GM06990 (cell line): Measurements from ENCODE around the gene SDK1.

Source experiments
- DNase-seq: peaks from one replicate; pipeline ENCODE4 v3.0.0-alpha.2; 2011; ENCODE audit not compliant: insufficient read length; ENCODE audit errors: extremely low read depth
- H3K27me3 ChIP-seq: replicated peaks from 2 replicates; pipeline ENCODE4 v1.6.0; 2011; ENCODE audit warnings: low read length; ENCODE audit not compliant: control insufficient read depth, insufficient read depth
- H3K36me3 ChIP-seq: 2 replicates; pipeline ENCODE4 v1.5.1; 2011; ENCODE audit warnings: low read length; ENCODE audit not compliant: control insufficient read depth, insufficient read depth
- H3K4me3 ChIP-seq: replicated peaks from 2 replicates; pipeline ENCODE4 v1.5.1; 2011; ENCODE audit warnings: low read depth, mild to moderate bottlenecking, control low read depth, low read length
- TF ChIP-seq, protein P1 (sequence below): IDR thresholded peaks from 2 replicates; pipeline ENCODE4 v1.5.1; 2011; ENCODE audit warnings: low read length, control low read depth, mild to moderate bottlenecking, inconsistent platforms; ENCODE audit not compliant: insufficient read depth, poor library complexity, severe bottlenecking

The SDK1 gene

DNA sequence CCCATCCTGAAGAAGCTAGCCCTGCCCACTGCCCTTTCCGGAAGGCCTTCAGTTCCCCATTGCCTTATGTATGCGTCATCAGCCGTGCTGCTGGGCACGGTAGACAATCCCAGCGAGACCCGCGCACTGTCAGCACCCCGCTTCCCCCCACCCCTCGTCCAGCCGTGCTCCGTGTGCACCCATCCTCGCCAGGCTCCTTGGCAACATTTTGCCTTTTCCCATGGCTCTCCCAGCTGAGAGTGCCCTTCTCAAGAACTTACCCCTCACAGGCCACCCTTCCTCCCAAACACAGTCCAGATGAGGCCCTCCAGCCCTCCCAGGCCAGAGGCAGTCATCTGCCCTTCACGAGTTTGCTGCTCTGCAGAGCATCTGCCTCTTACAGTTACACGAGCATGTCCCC, 747.3 kb downstream of the SDK1 start:
- no peak for DNase-seq
- TF ChIP-seq, protein P1, sequence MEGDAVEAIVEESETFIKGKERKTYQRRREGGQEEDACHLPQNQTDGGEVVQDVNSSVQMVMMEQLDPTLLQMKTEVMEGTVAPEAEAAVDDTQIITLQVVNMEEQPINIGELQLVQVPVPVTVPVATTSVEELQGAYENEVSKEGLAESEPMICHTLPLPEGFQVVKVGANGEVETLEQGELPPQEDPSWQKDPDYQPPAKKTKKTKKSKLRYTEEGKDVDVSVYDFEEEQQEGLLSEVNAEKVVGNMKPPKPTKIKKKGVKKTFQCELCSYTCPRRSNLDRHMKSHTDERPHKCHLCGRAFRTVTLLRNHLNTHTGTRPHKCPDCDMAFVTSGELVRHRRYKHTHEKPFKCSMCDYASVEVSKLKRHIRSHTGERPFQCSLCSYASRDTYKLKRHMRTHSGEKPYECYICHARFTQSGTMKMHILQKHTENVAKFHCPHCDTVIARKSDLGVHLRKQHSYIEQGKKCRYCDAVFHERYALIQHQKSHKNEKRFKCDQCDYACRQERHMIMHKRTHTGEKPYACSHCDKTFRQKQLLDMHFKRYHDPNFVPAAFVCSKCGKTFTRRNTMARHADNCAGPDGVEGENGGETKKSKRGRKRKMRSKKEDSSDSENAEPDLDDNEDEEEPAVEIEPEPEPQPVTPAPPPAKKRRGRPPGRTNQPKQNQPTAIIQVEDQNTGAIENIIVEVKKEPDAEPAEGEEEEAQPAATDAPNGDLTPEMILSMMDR, result no peak
- Histone ChIP-seq H3K27me3 (no peaks in the 10 kb centered on the region), H3K4me3 (no peak overlapping the region), H3K36me3 (no peaks in the 10 kb centered on the region)

GRCh38 chr7:4049202-4049601, 748.1 kb downstream of the SDK1 start:
- no peak overlapping the region for H3K4me3 ChIP-seq
- no peaks in the 10 kb centered on the region for H3K27me3 ChIP-seq
- H3K36me3 ChIP-seq, result no peaks in the 10 kb centered on the region
- DNase-seq, result no peak
- TF ChIP-seq, protein P1, result no peak

GRCh38 chr7:4050126-4050660, 749.1 kb downstream of the SDK1 start:
- no peak for DNase-seq
- TF ChIP-seq, protein P1, result no peak
- H3K27me3 ChIP-seq, result no peaks in the 10 kb centered on the region
- H3K36me3 ChIP-seq, result no peaks in the 10 kb centered on the region
- no peak overlapping the region for H3K4me3 ChIP-seq

DNA sequence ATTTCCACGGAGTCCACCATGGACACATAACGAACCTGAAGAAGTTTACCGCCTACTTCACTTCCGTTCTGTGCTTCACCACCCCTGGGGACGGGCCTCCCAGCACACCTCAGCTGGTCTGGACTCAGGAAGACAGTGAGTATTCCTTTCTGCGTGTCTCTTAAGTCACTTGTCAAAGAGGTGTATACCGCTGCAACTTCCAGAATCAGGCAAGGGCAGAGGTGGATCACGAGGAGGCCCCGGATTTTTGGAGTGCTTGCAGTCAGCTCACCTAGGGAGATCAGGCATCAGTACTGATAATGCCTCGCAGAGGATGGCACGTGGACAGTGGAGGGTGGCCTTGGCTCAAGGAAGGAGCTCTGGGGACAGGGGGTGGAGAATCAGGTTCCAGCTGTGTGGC, 750.6 kb downstream of the SDK1 start:
- H3K27me3 ChIP-seq, result no peaks in the 10 kb centered on the region
- no peak for DNase-seq
- TF ChIP-seq, protein P1, result no peak
- no peak overlapping the region for H3K4me3 ChIP-seq
- H3K36me3 ChIP-seq, result no peaks in the 10 kb centered on the region

- TF ChIP-seq, protein P1, result no peak
- DNase-seq, result no peak
- no peaks in the 10 kb centered on the region for H3K36me3 ChIP-seq
- H3K4me3 ChIP-seq, result no peak overlapping the region
- no peaks in the 10 kb centered on the region for H3K27me3 ChIP-seq
Measured at GRCh38 chr7:4052130-4052529, 751.1 kb downstream of the SDK1 start.

- H3K4me3 ChIP-seq, result no peak overlapping the region
- TF ChIP-seq, protein P1, result no peak
- no peaks in the 10 kb centered on the region for H3K36me3 ChIP-seq
- no peaks in the 10 kb centered on the region for H3K27me3 ChIP-seq
- no peak for DNase-seq
Measured at GRCh38 chr7:4054158-4054557, 753.1 kb downstream of the SDK1 start.
